HEK293 (cell line): Measurements from ENCODE around the gene ZNF316.

Experiments used
- CTCF ChIP-seq: fragments of 450-650 bp; formaldehyde crosslinking; IDR thresholded peaks from 2 replicates; pipeline ENCODE4 v1.5.1; 2016; ENCODE audit warnings: missing biosample characterization, missing genetic modification characterization
- HIC1 ChIP-seq: fragments of 450-650 bp; formaldehyde crosslinking; IDR thresholded peaks from 2 replicates; pipeline ENCODE4 v1.5.1; 2016; ENCODE audit warnings: missing biosample characterization, missing genetic modification characterization
- REPIN1 ChIP-seq: fragments of 450-650 bp; formaldehyde crosslinking; IDR thresholded peaks from 2 replicates; pipeline ENCODE4 v1.5.1; 2017; ENCODE audit warnings: missing biosample characterization, missing genetic modification characterization, low read depth
- ZNF274 ChIP-seq, 2 experiments: fragments of 200-500 bp in 1 of 2; fragments of 450-650 bp in 1 of 2; sonication (Bioruptor generic) in 1 of 2; formaldehyde crosslinking in 1 of 2; IDR thresholded peaks; 2 replicates each; pipeline versions ENCODE4 v1.5.1 to v1.6.1; 2014 to 2016; ENCODE audit warnings: borderline replicate concordance in 1 of 2, inconsistent platforms in 1 of 2, low read length in 1 of 2, missing biosample characterization in 1 of 2, missing genetic modification characterization in 1 of 2
- ZNF302 ChIP-seq: fragments of 450-650 bp; formaldehyde crosslinking; IDR thresholded peaks from 2 replicates; pipeline ENCODE4 v1.5.1; 2016; ENCODE audit warnings: missing biosample characterization, missing genetic modification characterization, low read depth
- ZNF311 ChIP-seq: fragments of 450-650 bp; formaldehyde crosslinking; IDR thresholded peaks from 2 replicates; pipeline ENCODE4 v1.5.1; 2017; ENCODE audit warnings: missing biosample characterization, missing genetic modification characterization, borderline replicate concordance
- ZNF335 ChIP-seq: fragments of 450-650 bp; formaldehyde crosslinking; conservative IDR thresholded peaks from 2 replicates; pipeline ENCODE4 v1.5.1; 2016; ENCODE audit warnings: missing biosample characterization, missing genetic modification characterization
- ZNF514 ChIP-seq: fragments of 450-650 bp; formaldehyde crosslinking; IDR thresholded peaks from 2 replicates; pipeline ENCODE4 v1.5.1; 2016; ENCODE audit warnings: missing biosample characterization, missing genetic modification characterization
- ZNF664 ChIP-seq: fragments of 450-650 bp; formaldehyde crosslinking; IDR thresholded peaks from 2 replicates; pipeline ENCODE4 v1.5.1; 2016; ENCODE audit warnings: missing biosample characterization, missing genetic modification characterization
- ZNF670 ChIP-seq: fragments of 450-650 bp; formaldehyde crosslinking; IDR thresholded peaks from 2 replicates; pipeline ENCODE4 v1.5.1; 2016; ENCODE audit warnings: missing biosample characterization, missing genetic modification characterization, low read depth
- ZNF701 ChIP-seq: fragments of 450-650 bp; formaldehyde crosslinking; IDR thresholded peaks from 2 replicates; pipeline ENCODE4 v1.5.1; 2016; ENCODE audit warnings: missing biosample characterization, missing genetic modification characterization
- ZSCAN16 ChIP-seq: fragments of 450-650 bp; formaldehyde crosslinking; IDR thresholded peaks from 2 replicates; pipeline ENCODE4 v1.5.1; 2016; ENCODE audit warnings: missing biosample characterization, missing genetic modification characterization
- TF ChIP-seq, protein P1 (sequence below): fragments of 450-650 bp; formaldehyde crosslinking; IDR thresholded peaks from 2 replicates; pipeline ENCODE4 v1.5.1; 2016; ENCODE audit warnings: missing biosample characterization, missing genetic modification characterization

DNA sequence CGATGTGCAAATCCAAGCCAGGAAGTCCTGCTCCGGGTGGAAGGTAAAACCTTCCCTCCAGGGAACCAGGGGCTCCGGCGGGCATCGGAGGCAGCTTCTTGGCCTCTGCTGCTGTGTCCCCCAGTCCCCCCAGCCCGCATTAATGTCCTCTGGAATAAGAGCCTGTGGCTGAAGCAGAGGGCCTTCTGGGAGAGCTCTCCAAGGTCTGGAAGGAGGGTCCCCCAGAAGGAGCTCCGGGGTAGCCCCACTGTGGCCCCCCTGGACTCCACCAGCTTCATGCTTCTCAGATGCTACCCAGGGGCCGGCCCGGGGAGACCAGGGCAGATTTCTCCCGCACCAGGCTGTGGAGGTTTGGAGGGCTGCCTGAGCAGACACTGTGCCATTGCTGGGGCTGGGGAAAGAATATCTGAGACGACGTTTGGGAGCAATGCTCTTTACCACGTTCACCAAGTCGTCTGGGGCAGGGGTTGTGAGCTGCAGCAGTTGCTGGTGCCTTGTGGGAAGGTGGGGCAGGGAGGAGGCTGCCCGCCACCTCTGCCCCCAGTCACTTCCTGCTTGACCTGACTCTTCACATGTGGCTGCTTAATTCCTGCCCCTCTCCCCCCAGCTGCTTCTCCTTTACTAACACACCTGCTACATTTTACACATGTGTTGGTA lies 13.4 kb upstream of the ZNF316 start:
- TF ChIP-seq REPIN1 (tag by site-specific recombination) (no peak), ZNF514 (tag by site-specific recombination) (no peak), ZSCAN16 (tag by site-specific recombination) (no peak), ZNF701 (no peak), ZNF670 (tag by site-specific recombination) (no peak), CTCF (tag by site-specific recombination) (no peak), ZNF664 (no peak), ZNF335 (tag by site-specific recombination) (no peak), ZNF302 (no peak), ZNF311 (tag by site-specific recombination) (no peak), ZNF274 (IDR thresholded peaks at IDR 0.05; ENCODE audit: low read length) (no peak), ZNF274 (tag by site-specific recombination; IDR thresholded peaks at IDR 0.05; ENCODE audit: borderline replicate concordance) (no peak), HIC1 (tag by site-specific recombination) (no peak)
- TF ChIP-seq, protein P1, sequence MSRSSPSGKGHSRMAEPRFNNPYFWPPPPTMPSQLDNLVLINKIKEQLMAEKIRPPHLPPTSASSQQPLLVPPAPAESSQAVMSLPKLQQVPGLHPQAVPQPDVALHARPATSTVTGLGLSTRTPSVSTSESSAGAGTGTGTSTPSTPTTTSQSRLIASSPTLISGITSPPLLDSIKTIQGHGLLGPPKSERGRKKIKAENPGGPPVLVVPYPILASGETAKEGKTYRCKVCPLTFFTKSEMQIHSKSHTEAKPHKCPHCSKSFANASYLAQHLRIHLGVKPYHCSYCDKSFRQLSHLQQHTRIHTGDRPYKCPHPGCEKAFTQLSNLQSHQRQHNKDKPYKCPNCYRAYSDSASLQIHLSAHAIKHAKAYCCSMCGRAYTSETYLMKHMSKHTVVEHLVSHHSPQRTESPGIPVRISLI = no peak
